GM19438 (cell line): ENCODE data around the gene DCAF8.

Experiments used
- ATAC-seq: cut with Tn5 transposase; IDR thresholded peaks from one replicate; pipeline ENCODE4 v1.9.1; 2021; ENCODE audit warnings: low read depth; ENCODE audit not compliant: unreplicated experiment

The DCAF8 gene

DNA sequence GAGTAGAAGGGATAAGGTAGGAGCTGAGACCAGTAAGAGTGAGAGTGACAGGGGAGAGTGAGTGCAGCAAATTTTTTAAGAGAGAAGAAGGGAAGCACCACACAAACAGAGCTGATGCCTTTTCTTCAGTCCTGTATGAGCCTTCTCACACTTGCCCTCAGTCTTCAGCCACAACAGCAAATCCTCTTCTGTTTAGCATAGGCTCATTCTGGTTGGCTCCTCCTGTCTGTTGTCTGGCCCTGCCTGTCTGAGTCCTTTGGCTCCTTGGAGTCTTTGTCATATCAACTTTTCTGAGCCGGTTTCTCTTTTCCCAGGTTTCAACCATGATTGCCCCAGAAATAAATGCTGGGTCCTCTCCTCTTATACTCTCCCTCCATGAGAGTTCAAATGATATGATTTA, 84.7 kb downstream of the DCAF8 start:
- no peak for ATAC-seq

DNA sequence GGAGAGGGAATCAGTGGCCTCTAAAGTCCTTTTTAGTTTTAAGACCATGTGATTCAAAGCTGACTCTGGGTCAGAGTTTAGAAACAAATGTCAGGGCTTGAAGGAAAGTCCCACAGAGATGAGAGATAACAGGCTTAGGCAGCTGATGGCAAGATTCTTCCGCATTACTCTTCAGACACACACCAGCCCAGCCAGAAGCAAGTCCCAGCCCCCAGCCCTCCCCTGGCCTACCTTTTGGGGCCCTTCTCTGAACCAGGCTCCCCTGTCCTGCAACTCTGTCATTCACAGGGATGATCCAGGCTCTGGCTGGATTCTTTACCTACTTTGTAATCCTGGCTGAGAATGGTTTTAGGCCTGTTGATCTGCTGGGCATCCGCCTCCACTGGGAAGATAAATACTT, 85.1 kb downstream of the DCAF8 start:
- ATAC-seq = no peak

GRCh38 chr1:160171980-160172379, 90.4 kb downstream of the DCAF8 start:
- ATAC-seq = no peak

GRCh38 chr1:160171354-160171753, 91.0 kb downstream of the DCAF8 start:
- ATAC-seq = no peak

DNA sequence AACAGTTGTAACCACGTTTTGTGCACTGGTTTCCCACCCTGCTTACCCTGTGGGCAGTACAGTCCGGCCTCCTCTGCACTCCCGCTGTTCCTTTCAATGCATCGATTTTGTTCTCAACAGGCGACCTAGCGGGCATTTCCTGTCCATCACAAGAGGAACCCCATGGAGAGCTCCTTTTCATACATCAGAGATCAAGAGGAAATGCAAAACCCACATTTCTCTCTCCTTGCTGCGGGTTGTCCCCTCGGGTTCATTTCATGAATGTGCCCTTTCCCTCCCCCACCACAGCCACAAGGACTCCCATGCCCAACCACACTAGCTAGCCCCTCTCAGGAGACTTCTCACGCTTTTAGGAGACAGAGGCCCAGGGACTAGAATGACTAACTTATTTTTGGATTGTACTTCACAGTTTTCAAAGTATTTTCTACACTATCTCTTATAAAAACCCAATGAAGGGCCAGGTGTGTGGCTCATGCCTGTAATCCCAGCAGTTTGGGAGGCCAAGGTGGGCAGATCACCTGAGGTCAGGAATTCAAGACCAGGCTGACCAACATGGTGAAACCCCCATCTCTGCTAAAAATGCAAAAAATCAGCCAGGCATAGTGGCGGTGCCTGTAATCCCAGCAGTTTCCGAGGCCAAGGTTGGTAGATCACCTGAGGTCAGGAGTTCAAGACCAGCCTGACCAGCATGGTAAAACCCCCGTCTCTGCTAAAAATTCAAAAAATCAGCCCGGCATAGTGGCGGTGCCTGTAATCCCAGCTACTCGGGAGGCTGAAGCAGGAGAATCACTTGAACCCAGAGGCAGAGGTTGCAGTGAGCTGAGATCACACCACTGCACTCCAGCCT, 92.6 kb downstream of the DCAF8 start:
- ATAC-seq = peak; percentile 53

DNA sequence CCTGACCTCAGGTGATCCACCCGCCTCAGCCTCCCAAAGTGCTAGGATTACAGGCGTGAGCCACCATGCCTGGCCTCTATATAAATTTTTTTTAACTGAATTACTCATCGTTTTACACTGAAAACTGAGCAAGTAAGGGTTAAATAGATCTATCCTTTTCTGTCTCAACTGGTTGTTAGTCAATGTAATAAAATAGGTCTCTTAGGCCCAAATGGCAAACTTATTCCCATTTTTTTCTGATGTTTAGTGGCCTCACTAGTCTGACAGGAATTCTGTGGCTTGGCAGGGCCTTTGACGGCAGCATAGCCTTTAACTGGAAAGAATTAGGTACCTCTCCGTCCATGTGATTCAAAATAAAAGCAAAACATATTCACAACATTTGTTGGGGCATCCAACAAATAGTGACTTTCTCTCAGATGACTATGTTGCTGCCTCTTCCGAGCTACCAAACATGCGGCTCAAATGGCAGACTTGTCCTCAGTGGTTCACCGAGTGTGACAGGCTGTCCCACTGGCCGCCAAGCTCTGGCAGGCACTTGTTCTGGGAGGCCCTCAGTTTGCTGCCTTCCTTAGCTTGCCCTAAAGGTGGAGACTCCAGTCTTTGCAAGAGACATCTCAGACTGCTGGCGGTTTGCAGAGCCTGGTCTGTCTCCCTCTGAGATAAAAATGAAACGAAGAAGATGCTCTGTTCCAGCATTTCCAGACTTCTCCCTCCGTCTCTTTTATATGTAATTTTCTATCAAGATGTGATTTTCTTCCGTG, 93.6 kb downstream of the DCAF8 start:
- ATAC-seq = no peak

- ATAC-seq = no peak
Measured at GRCh38 chr1:160168016-160168415, 94.3 kb downstream of the DCAF8 start.

DNA sequence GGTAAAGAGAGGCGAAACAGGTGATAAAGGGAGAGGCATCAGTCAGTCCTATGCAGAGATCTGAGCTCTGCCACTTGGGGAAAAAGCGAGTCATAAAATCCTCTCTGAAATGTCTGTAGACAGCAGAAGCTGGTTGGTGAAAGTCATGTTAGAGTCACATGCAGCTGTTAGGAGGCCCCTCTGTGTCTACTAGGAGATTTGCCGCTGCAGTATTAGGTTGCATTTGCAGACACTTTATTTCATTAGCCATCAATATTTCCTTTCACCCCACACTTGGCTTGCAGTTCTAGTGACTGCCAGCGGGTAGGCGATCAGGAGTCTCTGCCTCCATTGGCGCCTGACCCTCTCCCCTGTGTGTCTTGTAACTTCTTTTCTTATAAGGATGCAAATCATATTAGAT, 94.8 kb downstream of the DCAF8 start:
- no peak for ATAC-seq

- no peak for ATAC-seq
Measured at GRCh38 chr1:160167056-160167455, 95.3 kb downstream of the DCAF8 start.

GRCh38 chr1:160166166-160166868, 96.0 kb downstream of the DCAF8 start:
- no peak for ATAC-seq
